Osteocyte (in vitro differentiated cells): Measurements from ENCODE around the gene CHPF. TPM values are rescaled to one million over a fixed set of nuclear protein-coding genes. Genes with fewer than 3 reads are reported as not detected.

Experiments used
- DNase-seq: peaks from one replicate; pipeline ENCODE4 v3.0.0; 2021; ENCODE audit warnings: mixed read lengths; ENCODE audit not compliant: unreplicated experiment; ENCODE audit errors: extremely low spot score
- H3K27ac Mint-ChIP-seq: one replicate; pipeline ENCODE4 v1.8.0; 2021; ENCODE audit warnings: mild to moderate bottlenecking, mixed read lengths; ENCODE audit not compliant: unreplicated experiment
- H3K27me3 Mint-ChIP-seq: one replicate; pipeline ENCODE4 v1.8.0; 2021; ENCODE audit warnings: mixed read lengths; ENCODE audit not compliant: unreplicated experiment
- H3K36me3 Mint-ChIP-seq: one replicate; pipeline ENCODE4 v1.8.0; 2021; ENCODE audit warnings: mixed read lengths; ENCODE audit not compliant: unreplicated experiment
- H3K4me1 Mint-ChIP-seq: one replicate; pipeline ENCODE4 v1.8.0; 2021; ENCODE audit warnings: mixed read lengths; ENCODE audit not compliant: unreplicated experiment
- H3K4me3 Mint-ChIP-seq: one replicate; pipeline ENCODE4 v1.8.0; 2021; ENCODE audit warnings: mild to moderate bottlenecking, moderate library complexity, mixed read lengths; ENCODE audit not compliant: unreplicated experiment
- H3K9me3 Mint-ChIP-seq: one replicate; pipeline ENCODE4 v1.8.0; 2021; ENCODE audit warnings: mixed read lengths; ENCODE audit not compliant: unreplicated experiment
- total RNA-seq: library from RNA; stranded (reverse); gene quantifications from 2 replicates; pipeline ENCODE4 v1.2.1, GENCODE V29; 2021
- TF ChIP-seq, protein P1 (sequence below): fragments of 200-600 bp; sonication (generic); IDR thresholded peaks from 2 replicates; pipeline ENCODE4 v1.5.0; 2021; ENCODE audit warnings: antibody characterized with exemption, mild to moderate bottlenecking, moderate library complexity

Gene CHPF
- total RNA-seq, 1 donor from 2014 or later = 144 TPM

DNA sequence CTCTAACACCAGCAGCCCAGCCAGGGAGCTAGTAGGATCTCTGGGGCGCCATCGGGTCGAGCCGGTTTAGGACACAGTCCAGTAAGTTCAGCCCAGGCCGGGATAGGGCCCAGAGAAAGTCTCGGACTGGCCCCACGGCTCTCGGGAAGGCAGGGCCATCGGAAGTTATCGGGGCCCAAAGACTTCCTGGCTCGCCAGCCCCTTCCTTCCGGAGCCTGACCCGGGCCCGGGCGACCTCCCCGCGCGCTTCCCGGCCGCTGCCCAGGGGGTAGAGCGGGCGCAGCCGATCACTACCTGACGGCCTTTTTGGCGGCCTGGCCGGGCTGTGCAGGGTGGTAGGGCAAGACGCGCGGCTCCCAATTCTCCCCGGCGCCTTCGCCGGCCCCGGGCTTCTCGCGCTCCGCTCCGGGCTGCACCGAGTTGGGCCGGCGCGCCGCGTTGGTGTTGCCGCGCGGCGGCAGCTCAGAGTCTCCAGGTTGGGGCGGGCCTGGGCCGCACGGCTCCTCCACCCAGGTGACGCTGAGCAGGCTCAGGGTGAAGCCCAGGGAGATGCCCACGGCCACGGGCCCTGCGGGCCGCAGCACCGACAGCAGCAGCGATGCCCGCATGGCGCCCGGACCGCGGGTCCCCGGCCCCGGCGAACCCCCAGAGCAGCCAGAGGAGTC lies 546 bp downstream of the CHPF start:
- Mint-ChIP-seq H3K9me3 (no peaks in the 10 kb centered on the region), H3K36me3 (peaks cover 16% of the 10 kb centered on the region), H3K27me3 (no peaks in the 10 kb centered on the region), H3K27ac (peak overlapping the region; percentile 90), H3K4me3 (peak overlapping the region; percentile 85), H3K4me1 (peaks cover 36% of the 10 kb centered on the region)
- no peak for DNase-seq
- TF ChIP-seq, protein P1, sequence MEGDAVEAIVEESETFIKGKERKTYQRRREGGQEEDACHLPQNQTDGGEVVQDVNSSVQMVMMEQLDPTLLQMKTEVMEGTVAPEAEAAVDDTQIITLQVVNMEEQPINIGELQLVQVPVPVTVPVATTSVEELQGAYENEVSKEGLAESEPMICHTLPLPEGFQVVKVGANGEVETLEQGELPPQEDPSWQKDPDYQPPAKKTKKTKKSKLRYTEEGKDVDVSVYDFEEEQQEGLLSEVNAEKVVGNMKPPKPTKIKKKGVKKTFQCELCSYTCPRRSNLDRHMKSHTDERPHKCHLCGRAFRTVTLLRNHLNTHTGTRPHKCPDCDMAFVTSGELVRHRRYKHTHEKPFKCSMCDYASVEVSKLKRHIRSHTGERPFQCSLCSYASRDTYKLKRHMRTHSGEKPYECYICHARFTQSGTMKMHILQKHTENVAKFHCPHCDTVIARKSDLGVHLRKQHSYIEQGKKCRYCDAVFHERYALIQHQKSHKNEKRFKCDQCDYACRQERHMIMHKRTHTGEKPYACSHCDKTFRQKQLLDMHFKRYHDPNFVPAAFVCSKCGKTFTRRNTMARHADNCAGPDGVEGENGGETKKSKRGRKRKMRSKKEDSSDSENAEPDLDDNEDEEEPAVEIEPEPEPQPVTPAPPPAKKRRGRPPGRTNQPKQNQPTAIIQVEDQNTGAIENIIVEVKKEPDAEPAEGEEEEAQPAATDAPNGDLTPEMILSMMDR = no peak

DNA sequence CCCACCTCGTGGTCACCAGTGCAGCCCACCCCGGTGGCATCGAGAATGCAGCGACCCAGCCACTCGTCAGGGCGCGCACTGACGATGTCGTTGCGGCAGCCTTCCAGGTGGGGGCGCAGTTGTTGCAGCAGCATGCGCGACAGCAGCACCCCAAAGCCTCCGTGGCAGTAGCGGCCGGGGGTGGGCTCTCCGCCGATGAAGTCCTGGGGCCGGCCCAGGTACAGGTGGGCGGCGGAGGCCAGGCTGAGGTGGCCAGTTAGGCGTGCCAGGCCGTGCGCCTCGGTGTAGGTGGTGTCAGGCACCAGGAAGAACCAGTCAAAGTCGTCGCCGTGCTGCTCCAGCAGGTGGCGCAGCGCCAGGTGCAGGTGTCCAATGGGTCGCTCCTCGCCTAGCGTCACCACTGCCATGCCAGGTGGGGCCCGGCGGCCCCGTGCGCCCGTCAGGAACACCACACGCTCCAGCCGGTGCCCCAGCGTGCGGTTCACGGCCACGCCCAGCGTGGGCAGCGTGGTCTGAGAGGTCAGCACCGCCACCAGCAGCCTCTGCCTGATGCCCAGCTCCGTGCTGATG lies 1.9 kb downstream of the CHPF start:
- H3K36me3 Mint-ChIP-seq = peaks cover 16% of the 10 kb centered on the region
- H3K4me1 Mint-ChIP-seq = peaks cover 40% of the 10 kb centered on the region
- H3K27ac Mint-ChIP-seq = no peak overlapping the region
- TF ChIP-seq, protein P1 = peak; percentile 99
- H3K4me3 Mint-ChIP-seq = peak overlapping the region; percentile 53
- no peaks in the 10 kb centered on the region for H3K27me3 Mint-ChIP-seq
- peak; percentile 92 for DNase-seq
- H3K9me3 Mint-ChIP-seq = no peaks in the 10 kb centered on the region

DNA sequence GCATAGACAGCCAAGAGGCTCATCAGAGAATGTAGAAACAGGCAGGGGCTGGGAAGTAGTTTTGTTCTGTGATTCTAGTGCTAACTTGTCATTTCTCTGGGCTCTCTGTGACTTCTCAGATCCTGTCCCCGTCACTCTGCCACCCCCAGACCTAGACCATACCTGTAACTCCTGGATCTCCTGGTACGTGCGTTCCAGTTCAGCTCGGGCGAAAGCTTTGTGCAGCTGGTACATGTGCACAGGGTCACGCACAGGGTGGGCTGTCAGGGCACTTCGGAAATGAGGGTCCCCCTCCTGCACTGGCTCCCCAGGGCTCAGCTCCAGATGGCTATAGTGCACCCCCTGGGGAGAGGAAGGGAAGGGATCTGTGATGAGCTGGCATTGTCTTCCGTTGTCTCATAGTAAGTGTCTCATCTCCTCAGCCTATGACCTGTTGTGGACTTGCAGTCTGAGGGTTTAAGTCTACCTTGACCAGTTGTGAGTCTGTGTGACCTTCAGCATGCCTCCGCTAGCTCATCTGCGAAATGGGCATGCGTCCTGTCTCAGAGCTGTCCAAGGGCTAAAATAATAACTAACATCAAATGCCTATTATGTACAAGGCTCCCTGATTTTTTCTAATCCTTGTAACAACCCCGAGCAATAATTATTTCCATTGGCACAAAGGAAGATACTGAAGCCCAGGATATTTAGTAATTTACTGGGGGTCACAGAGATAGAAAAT lies 2.7 kb downstream of the CHPF start:
- no peak overlapping the region for H3K4me3 Mint-ChIP-seq
- H3K4me1 Mint-ChIP-seq = peaks cover 40% of the 10 kb centered on the region
- H3K27me3 Mint-ChIP-seq = no peaks in the 10 kb centered on the region
- H3K36me3 Mint-ChIP-seq = peaks cover 16% of the 10 kb centered on the region
- no peak overlapping the region for H3K27ac Mint-ChIP-seq
- no peaks in the 10 kb centered on the region for H3K9me3 Mint-ChIP-seq
- no peak for DNase-seq
- TF ChIP-seq, protein P1 = no peak

DNA sequence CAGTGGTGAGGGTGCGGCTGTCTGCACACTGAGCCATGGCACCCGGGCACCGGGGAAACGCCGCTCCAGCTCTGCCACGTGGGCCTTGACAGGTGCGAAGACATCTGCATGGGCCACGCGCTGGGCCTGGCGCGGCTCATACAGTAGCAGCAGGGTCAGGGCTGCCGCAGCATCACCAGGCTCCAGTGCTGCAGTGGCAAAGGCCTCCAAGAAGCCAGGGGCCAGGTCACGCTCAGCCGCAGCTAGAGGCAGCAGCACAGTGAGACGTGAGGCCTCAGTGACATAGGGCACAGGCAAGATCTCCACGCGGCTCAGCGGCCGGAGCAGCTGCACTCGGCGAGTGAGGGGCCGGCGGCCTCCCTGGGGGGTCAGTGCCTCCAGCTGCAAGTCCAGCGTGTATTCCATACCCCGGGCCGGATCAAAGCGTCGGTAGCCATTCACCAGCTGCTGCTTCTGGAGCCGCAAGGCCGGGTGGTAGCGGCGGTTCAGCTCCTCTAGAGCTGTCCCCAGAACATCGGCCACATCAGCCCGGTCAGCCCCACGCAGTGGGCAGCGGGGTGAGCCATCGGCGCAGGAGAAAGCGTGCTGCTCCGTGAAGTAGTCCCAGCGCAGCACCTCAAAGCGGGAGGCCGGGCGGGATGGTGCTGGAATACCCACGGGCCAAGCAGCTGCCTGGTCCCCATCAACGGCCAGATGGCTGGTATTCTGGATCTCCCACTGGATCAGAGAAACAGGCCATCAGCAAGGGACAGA lies 3.5 kb downstream of the CHPF start:
- TF ChIP-seq, protein P1 = no peak
- Mint-ChIP-seq H3K36me3 (peaks cover 16% of the 10 kb centered on the region), H3K27ac (no peak overlapping the region), H3K4me3 (no peak overlapping the region), H3K4me1 (peaks cover 40% of the 10 kb centered on the region), H3K9me3 (no peaks in the 10 kb centered on the region), H3K27me3 (no peaks in the 10 kb centered on the region)
- no peak for DNase-seq
